ENCODE measurements around the gene CYP2S1. TPM values are rescaled to one million over a fixed set of nuclear protein-coding genes. Genes with fewer than 3 reads are reported as not detected.
A peak's percentile ranks its signal among the peaks of the same experiment; 100 is the strongest.

CYP2S1 gene
- total and polyA plus RNA-seq, 9 of the 15 experiments (the other 6 are each of a cell fraction or from before 2014, with no cell fraction given), result 0.07 to 1.9 (median 0.41) TPM

DNA sequence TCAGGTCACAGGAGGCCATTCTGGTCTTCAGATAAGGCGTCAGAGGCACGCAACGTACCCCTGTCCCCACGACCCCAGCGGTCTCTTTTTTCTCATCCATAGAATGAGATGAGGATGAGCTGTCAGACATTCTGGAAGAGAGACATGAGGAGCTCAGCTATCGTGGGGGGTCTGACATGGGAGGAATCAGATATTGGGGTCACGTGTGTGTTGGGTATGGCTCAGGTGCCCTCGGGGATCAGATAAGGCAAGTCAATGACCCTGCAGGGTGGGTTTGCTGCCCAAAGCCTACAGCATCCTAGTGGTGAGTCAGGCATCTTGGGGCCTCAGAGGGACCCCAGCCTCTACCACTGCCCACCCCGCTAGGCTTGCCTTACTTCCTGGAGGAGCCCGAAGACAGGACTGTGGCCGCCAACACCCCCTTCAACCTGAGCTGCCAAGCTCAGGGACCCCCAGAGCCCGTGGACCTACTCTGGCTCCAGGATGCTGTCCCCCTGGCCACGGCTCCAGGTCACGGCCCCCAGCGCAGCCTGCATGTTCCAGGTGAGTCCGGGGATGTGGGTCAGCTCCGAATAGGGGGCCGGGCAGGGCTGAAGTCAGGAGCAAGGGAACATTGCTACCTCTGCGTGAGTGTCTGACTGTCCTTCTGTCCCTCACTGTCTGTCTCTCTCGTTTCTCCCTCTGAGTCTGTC is 28.6 kb downstream of the CYP2S1 start:
- Histone ChIP-seq H3K9me3 (replicated peaks; ENCODE audit: control insufficient read depth, insufficient read depth, low read depth, low read length) (no peaks in the 10 kb centered on the region), H3K27ac (ENCODE audit: extremely low read depth, low read depth, low read length) (no peak overlapping the region), H2AFZ (ENCODE audit: low read depth, low read length) (no peak overlapping the region), H3K79me2 (ENCODE audit: control insufficient read depth, insufficient read depth, low read length) (no peaks in the 10 kb centered on the region), H3K4me3 (no peak overlapping the region), H4K20me1 (replicated peaks; ENCODE audit: control insufficient read depth, insufficient read depth, low read length) (no peaks in the 10 kb centered on the region), H3K4me2 (ENCODE audit: insufficient read depth, low read length) (no peak overlapping the region), H3K9me1 (ENCODE audit: control insufficient read depth, insufficient read depth, low read length) (no peaks in the 10 kb centered on the region), H3K9ac (ENCODE audit: insufficient read depth in 1 of 2, low read depth in 2 of 2, low read length in 2 of 2) (no peak overlapping the region), H3K27me3 (ENCODE audit: control insufficient read depth in 2 of 2, insufficient read depth in 2 of 2, low read length in 2 of 2) (peaks cover 0 to 12% of the 10 kb centered on the region in 2 experiments; a peak in 3 of 5 replicates), H3K36me3 (ENCODE audit: control insufficient read depth, insufficient read depth, low read length) (no peaks in the 10 kb centered on the region), H3K4me1 (replicated peaks in 1 of 2; ENCODE audit: control insufficient read depth in 2 of 2, insufficient read depth in 2 of 2, low read length in 2 of 2) (peaks cover 28 to 50% of the 10 kb centered on the region in 2 experiments)
- TF ChIP-seq NCOA1 (IDR thresholded peaks at IDR 0.05; ENCODE audit: low read depth) (no peak), NR2C1 (IDR thresholded peaks at IDR 0.05) (0 out of 2 replicates have a peak, but pooled peaks have one; percentile 9), NR2C1 (tag; IDR thresholded peaks at IDR 0.05) (no peak)
- POLR2A ChIA-PET, result interaction anchor here (0.7 to 1.9 kb wide), 4 partner anchors 10 to 42 kb away, joined by 3 to 10 read pairs (median 4); partner anchors contain the start of gene HNRNPUL1
- no peak for ATAC-seq
- in situ Hi-C loops (cut with MboI) (no loop called here), intact Hi-C loops (cut with micrococcal nuclease) (no loop called here)
- no peak for DNase-seq (ENCODE audit: extremely low read depth in 1 of 4, low spot score in 3 of 4)
- no TSS peak for BruUV-seq (replicated peaks)
- FAIRE-seq, result no peak
- CTCF ChIA-PET (ENCODE audit: low intra/inter-chr PET ratio), result no interaction called here
- WGBS (ENCODE audit: insufficient coverage, low coverage, missing lambda C conversion rate), result 48% methylated on average over 20 of the region's 20 CpGs

DNA sequence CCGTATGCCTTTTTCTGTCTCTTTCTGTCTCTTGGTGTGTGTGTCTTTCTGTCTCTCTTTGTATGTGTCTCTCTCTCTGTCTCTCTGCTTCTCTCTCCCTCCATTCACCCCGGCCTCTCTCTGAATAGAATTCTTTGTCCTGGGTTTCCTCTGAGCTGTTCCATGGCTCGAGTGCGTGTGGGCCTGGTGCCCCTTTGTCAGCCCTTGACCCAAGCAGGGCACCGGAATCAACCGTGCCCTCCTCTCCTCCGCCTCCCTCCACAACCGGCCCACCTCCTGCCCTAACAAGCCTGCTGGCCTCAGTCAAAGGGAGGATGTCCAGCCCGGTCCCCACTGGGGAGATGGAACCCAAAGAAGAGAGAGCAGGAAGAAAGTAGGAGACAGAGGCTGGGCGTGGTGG is 29.2 kb downstream of the CYP2S1 start:
- CTCF ChIA-PET (ENCODE audit: low intra/inter-chr PET ratio), result interaction anchor here (0.7 kb wide), 1 partner anchor 40 kb away, joined by 10 read pairs; no protein-coding TSS in a partner anchor
- ATAC-seq (no peak), DNase-seq (ENCODE audit: extremely low read depth in 1 of 4, low spot score in 3 of 4) (no peak), FAIRE-seq (no peak)
- peaks cover 0 to 12% of the 10 kb centered on the region in 2 experiments; a peak in 3 of 5 replicates for H3K27me3 ChIP-seq (ENCODE audit: control insufficient read depth in 2 of 2, insufficient read depth in 2 of 2, low read length in 2 of 2)
- 43% methylated on average over 6 of the region's 10 CpGs for WGBS (ENCODE audit: insufficient coverage, low coverage, missing lambda C conversion rate)
- in situ Hi-C loops (cut with MboI), result no loop called here
- no peaks in the 10 kb centered on the region for H3K9me3 ChIP-seq (replicated peaks; ENCODE audit: control insufficient read depth, insufficient read depth, low read depth, low read length)
- no peak overlapping the region for H2AFZ ChIP-seq (ENCODE audit: low read depth, low read length)
- no peak overlapping the region for H3K27ac ChIP-seq (ENCODE audit: extremely low read depth, low read depth, low read length)
- no peaks in the 10 kb centered on the region for H3K36me3 ChIP-seq (ENCODE audit: control insufficient read depth, insufficient read depth, low read length)
- no peak overlapping the region for H3K4me2 ChIP-seq (ENCODE audit: insufficient read depth, low read length)
- POLR2A ChIA-PET, result no interaction called here
- no peaks in the 10 kb centered on the region for H3K9me1 ChIP-seq (ENCODE audit: control insufficient read depth, insufficient read depth, low read length)
- peaks cover 33 to 53% of the 10 kb centered on the region in 2 experiments for H3K4me1 ChIP-seq (replicated peaks in 1 of 2; ENCODE audit: control insufficient read depth in 2 of 2, insufficient read depth in 2 of 2, low read length in 2 of 2)
- intact Hi-C loops (cut with micrococcal nuclease), result no loop called here
- no peak overlapping the region for H3K9ac ChIP-seq (ENCODE audit: insufficient read depth in 1 of 2, low read depth in 2 of 2, low read length in 2 of 2)
- no peaks in the 10 kb centered on the region for H4K20me1 ChIP-seq (replicated peaks; ENCODE audit: control insufficient read depth, insufficient read depth, low read length)
- H3K4me3 ChIP-seq, result no peak overlapping the region
- BruUV-seq (replicated peaks), result no TSS peak
- H3K79me2 ChIP-seq (ENCODE audit: control insufficient read depth, insufficient read depth, low read length), result no peaks in the 10 kb centered on the region
- TF ChIP-seq TSC22D4 (tag; IDR thresholded peaks at IDR 0.05) (no peak), HSF4 (CRISPR knock-in tag; IDR thresholded peaks at IDR 0.05; ENCODE audit: borderline replicate concordance) (no peak), MEF2A (IDR thresholded peaks at IDR 0.05; ENCODE audit: control insufficient read depth, low read depth, low read length) (no peak), ZNF316 (IDR thresholded peaks at IDR 0.05) (no peak), CHD2 (IDR thresholded peaks at IDR 0.05; ENCODE audit: low read depth, low read length) (no peak), MTF1 (CRISPR knock-in tag; IDR thresholded peaks at IDR 0.05; ENCODE audit: borderline replicate concordance) (no peak), ZNF134 (CRISPR knock-in tag; conservative IDR thresholded peaks at IDR 0.05) (no peak)
- TF ChIP-seq, protein P1, sequence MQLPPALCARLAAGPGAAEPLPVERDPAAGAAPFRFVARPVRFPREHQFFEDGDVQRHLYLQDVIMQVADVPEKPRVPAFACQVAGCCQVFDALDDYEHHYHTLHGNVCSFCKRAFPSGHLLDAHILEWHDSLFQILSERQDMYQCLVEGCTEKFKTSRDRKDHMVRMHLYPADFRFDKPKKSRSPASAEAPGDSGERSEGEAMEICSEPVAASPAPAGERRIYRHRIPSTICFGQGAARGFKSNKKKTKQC (CRISPR knock-in tag; IDR thresholded peaks at IDR 0.05), result no peak
